IPS-NIHi7 (cell line): ENCODE data around the gene ZSWIM3.
"Not testable (repeated sequence)": the region's sequence is repeated elsewhere in the genome, so short reads cannot be mapped to it uniquely, and the experiment has no call there.

ENCODE experiments used
- DNase-seq: peaks from one replicate; pipeline ENCODE4 v3.0.0; 2012; ENCODE audit warnings: mixed read lengths; ENCODE audit errors: extremely low spot score

ZSWIM3 gene

GRCh38 chr20:45890985-45891983, 33.9 kb downstream of the ZSWIM3 start, which contains the start of the genes CTSA and NEURL2:
TSS of gene CTSA (plus strand) at chr20:45891335. CDS start at chr20:45891569, 234 bp downstream.
TSS of gene NEURL2 (minus strand) at chr20:45891208. CDS start at chr20:45890991, 217 bp downstream.
- DNase-seq = peak; percentile 96

GRCh38 chr20:45892049-45892825, 34.8 kb downstream of the ZSWIM3 start:
- peak; percentile 39 for DNase-seq

- no peak for DNase-seq
These were observed 35.5 kb downstream of the ZSWIM3 start for GRCh38 chr20:45892828-45893500.

GRCh38 chr20:45893831-45894230, 36.4 kb downstream of the ZSWIM3 start:
- no peak for DNase-seq

GRCh38 chr20:45894797-45895196, 37.4 kb downstream of the ZSWIM3 start:
- DNase-seq = no peak

- DNase-seq = no peak
These were observed 39.3 kb downstream of the ZSWIM3 start for GRCh38 chr20:45896641-45897161.

- DNase-seq = no peak
These were observed 39.9 kb downstream of the ZSWIM3 start for GRCh38 chr20:45897289-45897688.

- DNase-seq = no peak
These were observed 40.3 kb downstream of the ZSWIM3 start for GRCh38 chr20:45897692-45898091.

- DNase-seq = no peak
These were observed 40.9 kb downstream of the ZSWIM3 start for GRCh38 chr20:45898285-45898684.

GRCh38 chr20:45899046-45899835, 41.8 kb downstream of the ZSWIM3 start:
- no peak for DNase-seq

GRCh38 chr20:45901332-45901731, 43.9 kb downstream of the ZSWIM3 start:
- DNase-seq = not testable (repeated sequence)

GRCh38 chr20:45902199-45902701, 44.8 kb downstream of the ZSWIM3 start:
- no peak for DNase-seq

GRCh38 chr20:45904583-45905504, 47.4 kb downstream of the ZSWIM3 start:
- no peak for DNase-seq

- no peak for DNase-seq
These were observed 48.2 kb downstream of the ZSWIM3 start for GRCh38 chr20:45905505-45906079.

GRCh38 chr20:45907219-45907948, 50.0 kb downstream of the ZSWIM3 start:
- no peak for DNase-seq

GRCh38 chr20:45908084-45908483, 50.7 kb downstream of the ZSWIM3 start:
- DNase-seq = no peak

- no peak for DNase-seq
These were observed 52.0 kb downstream of the ZSWIM3 start for GRCh38 chr20:45909336-45909808.
